Sigmoid colon (tissue), 4 donors: ENCODE results near the gene TRIP12.

ENCODE experiments used
- POLR2A ChIP-seq, 2 donors: fragments of 450-650 bp; IDR thresholded peaks; one replicate each; pipeline ENCODE4 v1.6.1; 2016; ENCODE audit warnings: antibody characterized with exemption in 2 of 2, mild to moderate bottlenecking in 2 of 2, moderate library complexity in 2 of 2
- POLR2AphosphoS5 ChIP-seq, 4 donors: sonication (generic); formaldehyde crosslinking; IDR thresholded peaks; one replicate each; pipeline ENCODE4 v1.6.1; 2017; ENCODE audit warnings: antibody characterized with exemption in 4 of 4

DNA sequence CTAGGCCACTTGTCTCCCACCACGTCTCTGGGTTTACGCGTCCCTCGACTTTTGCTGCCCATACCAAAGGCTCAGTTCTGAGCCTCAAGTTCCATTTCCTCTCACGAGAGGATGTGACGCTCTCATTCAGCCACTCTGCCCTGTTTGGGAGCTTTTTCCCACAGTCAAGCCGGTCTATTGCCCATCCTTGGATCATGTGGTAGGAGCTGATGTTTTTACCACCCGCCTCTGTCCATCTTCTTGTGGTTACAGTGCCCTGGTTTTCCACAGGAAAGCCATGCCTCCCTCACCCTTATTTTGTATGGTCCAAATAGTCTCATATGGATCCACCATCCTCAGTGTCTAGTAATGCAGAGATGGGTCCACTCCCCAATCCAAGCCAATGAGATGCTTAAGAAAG is 20.9 kb upstream of the TRIP12 start:
- no peak for TF ChIP-seq POLR2A (IDR thresholded peaks at IDR 0.05)
- TF ChIP-seq POLR2AphosphoS5 (IDR thresholded peaks at IDR 0.05), result no peak
